ENCODE data around the gene WBP2NL.
"Not testable (repeated sequence)": the region's sequence is repeated elsewhere in the genome, so short reads cannot be mapped to it uniquely, and the experiment has no call there.

Gene WBP2NL, protein sequence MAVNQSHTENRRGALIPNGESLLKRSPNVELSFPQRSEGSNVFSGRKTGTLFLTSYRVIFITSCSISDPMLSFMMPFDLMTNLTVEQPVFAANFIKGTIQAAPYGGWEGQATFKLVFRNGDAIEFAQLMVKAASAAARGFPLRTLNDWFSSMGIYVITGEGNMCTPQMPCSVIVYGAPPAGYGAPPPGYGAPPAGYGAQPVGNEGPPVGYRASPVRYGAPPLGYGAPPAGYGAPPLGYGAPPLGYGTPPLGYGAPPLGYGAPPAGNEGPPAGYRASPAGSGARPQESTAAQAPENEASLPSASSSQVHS

DNA sequence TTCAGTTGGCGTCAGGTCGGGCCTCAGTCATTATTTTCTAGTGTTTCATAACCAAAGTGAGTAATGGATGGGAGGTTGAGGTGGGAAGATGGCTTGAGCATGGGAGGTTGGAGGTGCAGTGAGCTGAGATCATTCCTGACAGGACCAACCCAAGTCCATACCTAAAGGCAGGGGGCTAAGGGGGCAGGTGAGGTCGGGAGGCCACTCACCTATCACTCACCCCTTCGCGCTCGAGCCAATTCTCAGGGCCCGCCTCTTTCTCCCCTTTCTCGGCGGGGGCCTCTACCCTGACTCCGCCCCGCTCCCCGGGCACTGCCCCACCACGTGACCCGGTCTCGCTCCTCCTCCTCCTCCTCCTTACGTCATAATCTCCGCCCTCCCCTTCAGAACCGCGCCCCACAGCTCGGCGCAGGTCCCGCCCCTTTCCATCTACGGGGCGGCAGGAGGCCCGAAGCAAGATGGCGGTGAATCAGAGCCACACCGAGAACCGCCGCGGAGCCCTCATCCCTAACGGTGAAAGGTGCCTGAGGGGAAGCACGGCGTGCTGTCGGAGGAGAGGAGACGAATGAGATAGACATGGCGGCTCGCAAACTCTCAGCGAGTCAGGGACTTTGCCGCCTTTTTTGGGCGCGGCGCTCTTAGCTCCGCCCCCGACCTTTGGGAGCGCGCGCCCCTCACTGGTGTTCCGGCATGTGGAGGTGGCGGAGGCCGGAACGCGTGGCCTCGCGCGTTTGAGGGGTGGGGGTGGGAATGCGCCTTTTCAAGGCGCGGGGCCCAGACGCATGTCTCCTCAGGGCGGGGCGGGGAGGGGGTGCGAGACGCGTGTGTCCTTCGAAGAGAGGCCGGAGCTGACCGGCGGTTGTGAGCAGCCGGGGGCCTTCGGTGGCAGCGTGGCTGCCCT lies at the start of gene WBP2NL:
WBP2NL (plus strand) TSS at position 428 of the 901 bp plus-strand sequence; CDS start at position 459, 31 bp downstream.
- DNase-seq: peak; percentile 93

- not testable (repeated sequence) for DNase-seq
Measured at GRCh38 chr22:41948928-41949296, 49.7 kb upstream of the WBP2NL start.

- DNase-seq: no peak
Measured at GRCh38 chr22:41949297-41949965, 49.2 kb upstream of the WBP2NL start.

DNA sequence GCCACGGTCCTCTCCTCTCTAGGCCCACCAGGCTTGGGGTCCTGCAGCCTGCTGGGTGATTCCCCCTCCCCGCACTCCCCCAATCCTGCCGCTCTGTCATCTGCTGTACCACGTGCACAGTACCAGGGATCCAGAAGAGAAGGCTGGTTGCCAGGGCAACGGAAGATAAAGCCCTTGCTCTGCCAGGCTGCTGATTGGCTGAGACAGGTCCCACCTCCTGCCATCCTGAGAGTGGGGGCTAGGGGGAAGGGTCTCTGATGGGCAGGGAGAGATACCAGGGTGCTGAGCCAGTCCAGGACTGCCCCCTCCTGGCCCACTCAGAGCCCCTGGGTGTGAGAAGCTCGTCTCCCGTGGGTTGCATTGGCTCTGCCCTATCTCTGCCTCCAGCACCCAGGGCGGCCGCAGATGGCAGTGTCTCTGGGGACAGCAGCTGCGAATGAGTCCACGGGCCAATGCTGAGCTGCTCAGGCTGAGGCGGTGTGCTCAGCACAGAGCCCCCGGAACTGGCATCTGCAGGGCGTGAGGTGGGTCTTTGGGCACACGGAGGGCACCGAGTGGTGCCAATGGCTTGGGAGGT lies 46.6 kb upstream of the WBP2NL start, which contains the start of gene SMIM45:
SMIM45 (plus strand) TSS at position 253 of the 577 bp plus-strand sequence.
- no peak for DNase-seq

DNA sequence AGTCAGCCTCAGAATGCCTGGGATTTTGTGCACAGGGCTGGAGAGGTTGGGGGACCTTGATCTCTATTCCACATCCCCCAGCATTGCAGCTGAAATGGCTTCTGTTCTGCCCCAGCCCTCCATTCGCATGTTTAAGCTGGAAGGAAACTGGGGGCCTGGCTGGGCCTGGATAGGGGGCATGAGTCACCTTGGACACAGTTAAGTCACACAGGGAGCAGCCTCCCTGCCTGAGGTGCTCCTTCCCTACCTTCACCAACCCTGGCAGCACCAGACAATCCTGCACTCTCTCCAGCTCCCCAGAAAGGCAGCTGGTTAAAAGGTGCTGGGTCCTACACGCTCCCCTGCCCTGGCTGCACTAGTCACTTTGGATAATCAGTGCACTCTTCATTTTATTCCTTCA lies 45.9 kb upstream of the WBP2NL start:
- DNase-seq: no peak

- no peak for DNase-seq
Measured at GRCh38 chr22:41957941-41958556, 40.5 kb upstream of the WBP2NL start.

- DNase-seq: no peak
Measured at GRCh38 chr22:41963453-41964111, 35.0 kb upstream of the WBP2NL start.

DNA sequence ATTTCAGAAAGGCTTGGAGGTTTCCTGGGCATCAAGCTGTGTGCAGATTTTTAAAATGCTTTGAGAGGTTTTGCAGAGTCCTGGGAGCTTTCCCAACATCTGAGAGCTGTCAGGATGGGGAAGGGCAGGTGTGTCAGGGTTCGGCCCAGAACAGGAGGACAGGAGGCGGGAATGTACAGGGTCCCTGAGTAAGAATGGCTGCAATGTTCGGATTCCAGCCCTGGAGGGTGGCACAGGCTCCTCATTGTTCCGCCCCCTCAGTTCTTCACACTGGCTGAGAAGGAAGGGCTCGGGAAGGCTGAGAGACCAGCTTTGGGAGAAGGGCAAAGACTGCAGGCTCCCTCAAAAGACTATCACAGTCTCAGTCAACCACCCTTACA lies 34.5 kb upstream of the WBP2NL start:
- no peak for DNase-seq

DNA sequence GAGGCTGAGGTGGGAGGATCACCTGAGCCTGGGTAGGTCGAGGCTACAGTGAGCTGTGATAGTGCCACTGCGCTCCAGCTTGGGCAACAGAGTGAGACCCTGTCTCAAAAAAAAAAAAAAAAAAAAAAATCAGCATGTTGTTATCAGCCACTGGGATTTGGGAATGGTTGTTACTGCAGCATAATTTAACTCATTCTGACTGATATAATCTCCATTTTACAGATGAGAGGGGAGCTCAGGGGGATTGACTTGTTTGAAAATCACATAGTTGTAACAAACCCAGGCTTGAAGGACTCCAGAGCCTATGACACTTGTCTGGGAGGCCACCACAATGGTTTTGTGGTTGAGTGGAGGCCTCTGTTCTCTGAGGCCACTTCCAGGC lies 32.4 kb upstream of the WBP2NL start:
- DNase-seq: no peak

- DNase-seq: peak; percentile 62
Measured at GRCh38 chr22:41966607-41967240, 31.9 kb upstream of the WBP2NL start.

GRCh38 chr22:41968601-41969000 lies 30.0 kb upstream of the WBP2NL start:
- no peak for DNase-seq

- DNase-seq: no peak
Measured at GRCh38 chr22:41969110-41969646, 29.4 kb upstream of the WBP2NL start, which contains the start of gene SEPTIN3. TSS of gene SEPTIN3 (plus strand) at chr22:41969443. CDS start at chr22:41971493, 2,050 bp downstream.

GRCh38 chr22:41970601-41971000 lies 28.0 kb upstream of the WBP2NL start:
- DNase-seq: no peak

DNA sequence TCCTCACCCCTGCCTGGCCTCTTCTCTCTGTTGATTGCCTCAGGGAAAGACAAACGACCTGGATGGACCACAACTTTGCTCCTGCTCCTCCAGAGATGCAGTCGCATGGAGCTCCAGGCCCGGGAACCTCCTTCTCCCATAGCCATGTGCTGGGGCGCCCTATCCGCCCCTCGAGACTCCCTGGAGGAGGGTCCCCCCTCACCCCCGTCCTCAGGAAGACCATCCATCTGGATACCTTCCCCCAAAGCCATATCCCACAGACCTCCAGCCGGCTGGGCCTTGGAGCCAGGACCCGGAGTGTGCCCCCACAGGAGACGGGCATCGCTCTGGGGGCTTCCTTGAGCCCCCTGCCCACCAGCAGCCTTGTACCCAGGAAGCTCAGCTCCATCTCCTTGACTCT lies 27.2 kb upstream of the WBP2NL start:
- no peak for DNase-seq

GRCh38 chr22:41974691-41975290 lies 23.8 kb upstream of the WBP2NL start:
- DNase-seq: no peak

DNA sequence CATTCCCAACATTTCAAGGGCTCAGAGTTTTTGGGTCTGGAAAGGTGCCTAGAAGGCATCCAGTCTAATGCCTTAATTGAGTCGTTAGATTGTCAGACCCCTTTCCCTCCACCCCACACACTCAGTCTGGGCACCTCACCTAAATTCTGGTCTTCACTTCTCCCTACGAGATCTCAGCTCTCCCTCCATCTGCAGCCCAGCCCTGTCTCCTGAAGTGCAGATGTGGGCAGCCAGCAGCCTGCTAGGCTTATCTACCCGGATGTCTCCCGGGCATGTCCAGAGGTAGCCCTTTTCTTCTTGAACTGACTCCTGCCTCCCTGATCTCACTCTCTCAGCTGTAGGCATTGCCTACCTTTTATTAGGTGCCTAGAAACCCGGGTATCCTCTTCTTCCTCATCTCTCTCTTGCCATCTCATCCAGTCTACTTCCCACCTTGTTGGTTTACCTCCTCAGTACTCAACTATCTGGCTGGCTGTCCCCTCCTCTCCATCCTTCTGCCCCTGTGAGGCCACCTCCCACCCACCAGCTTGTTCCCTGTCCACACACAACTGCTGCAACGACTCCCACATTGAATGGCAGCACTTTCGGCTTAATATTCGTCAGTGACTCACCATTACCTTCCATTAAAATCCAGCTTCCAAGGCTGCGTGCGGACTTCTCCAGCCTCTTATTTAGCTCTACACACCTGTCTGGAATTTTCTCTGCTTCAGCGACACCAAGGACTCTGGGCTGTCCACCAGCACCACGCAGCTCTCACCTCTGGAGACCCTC lies 23.1 kb upstream of the WBP2NL start:
- no peak for DNase-seq

- peak; percentile 58 for DNase-seq
Measured at GRCh38 chr22:41976070-41976901, 22.3 kb upstream of the WBP2NL start.

DNA sequence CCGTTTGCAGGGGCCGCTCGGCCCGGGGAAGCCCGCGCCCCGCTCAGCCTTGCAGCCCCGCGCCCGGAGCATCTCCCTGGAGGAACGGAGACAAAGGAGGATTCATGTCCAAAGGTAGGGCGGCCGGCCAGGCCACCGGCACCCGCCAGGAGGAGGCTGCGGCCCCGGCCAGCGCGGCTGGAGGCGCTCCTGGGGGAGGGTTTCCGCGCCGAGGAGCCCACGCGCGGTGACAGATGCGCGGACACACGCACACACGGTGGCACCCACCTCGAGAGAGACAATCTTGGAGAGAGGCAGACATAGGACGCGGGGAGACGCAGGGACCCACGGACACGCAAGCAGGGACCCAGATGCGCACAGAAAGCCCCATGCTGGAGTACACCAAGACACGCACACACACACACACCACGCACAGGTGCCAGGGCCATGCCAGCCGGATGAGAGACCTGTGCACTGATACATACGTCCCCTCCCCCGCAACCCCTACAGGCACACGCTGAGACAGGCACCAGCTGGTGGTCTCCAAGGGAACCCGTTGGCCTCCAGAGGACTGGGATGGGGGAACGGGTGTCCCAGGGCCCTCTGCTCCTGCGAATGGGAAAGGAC lies 21.5 kb upstream of the WBP2NL start:
- DNase-seq: peak; percentile 11

GRCh38 chr22:41978732-41979131 lies 19.9 kb upstream of the WBP2NL start:
- DNase-seq: no peak
